Activated CD4-positive, CD25-positive, alpha-beta regulatory T cell treated with anti-CD3 and anti-CD28 coated beads, Interleukin-2, amount 50 U/mL, for 72 hours (primary cell): ENCODE results near the gene CDH4.

Source experiments
- DNase-seq: peaks from one replicate; pipeline ENCODE4 v3.0.0; 2021

Gene CDH4

GRCh38 chr20:61664556-61665320, 412.7 kb downstream of the CDH4 start:
- DNase-seq, result no peak

- no peak for DNase-seq
These were observed 413.7 kb downstream of the CDH4 start for GRCh38 chr20:61665528-61666470.

- DNase-seq, result no peak
These were observed 414.4 kb downstream of the CDH4 start for GRCh38 chr20:61666471-61666832.

- DNase-seq, result no peak
These were observed 415.2 kb downstream of the CDH4 start for GRCh38 chr20:61667056-61667792.

- no peak for DNase-seq
These were observed 416.1 kb downstream of the CDH4 start for GRCh38 chr20:61668065-61668650.

- DNase-seq, result no peak
These were observed 416.9 kb downstream of the CDH4 start for GRCh38 chr20:61668771-61669503.

GRCh38 chr20:61670274-61670673, 418.2 kb downstream of the CDH4 start:
- no peak for DNase-seq

GRCh38 chr20:61671559-61671958, 419.5 kb downstream of the CDH4 start:
- DNase-seq, result no peak

GRCh38 chr20:61673152-61673847, 421.2 kb downstream of the CDH4 start:
- DNase-seq, result no peak

GRCh38 chr20:61674121-61674520, 422.1 kb downstream of the CDH4 start:
- DNase-seq, result no peak

GRCh38 chr20:61674688-61675087, 422.6 kb downstream of the CDH4 start:
- no peak for DNase-seq

- no peak for DNase-seq
These were observed 425.9 kb downstream of the CDH4 start for GRCh38 chr20:61677928-61678327.

GRCh38 chr20:61678437-61678836, 426.4 kb downstream of the CDH4 start:
- DNase-seq, result no peak

- DNase-seq, result no peak
These were observed 427.4 kb downstream of the CDH4 start for GRCh38 chr20:61679473-61679872.

GRCh38 chr20:61680096-61680495, 428.0 kb downstream of the CDH4 start:
- no peak for DNase-seq

- no peak for DNase-seq
These were observed 430.3 kb downstream of the CDH4 start for GRCh38 chr20:61682114-61682995.

GRCh38 chr20:61682996-61683681, 431.1 kb downstream of the CDH4 start:
- DNase-seq, result no peak

GRCh38 chr20:61683721-61684120, 431.7 kb downstream of the CDH4 start:
- no peak for DNase-seq

- DNase-seq, result no peak
These were observed 432.1 kb downstream of the CDH4 start for GRCh38 chr20:61684136-61684535.
